Gastroesophageal sphincter (tissue), 4 donors: Measurements from ENCODE around the gene TBC1D7. TPM values are rescaled to one million over a fixed set of nuclear protein-coding genes. Genes with fewer than 3 reads are reported as not detected.

Source experiments
- ATAC-seq: fragments of 150-250 bp; one replicate; pipeline ENCODE4 v1.9.1; 2016; ENCODE audit warnings: mild to moderate bottlenecking, moderate library complexity
- H3K27ac ChIP-seq, 4 donors: fragments of 200-600 bp; sonication (generic) in 3 of 4; 1 replicate in 3 of 4; 2 replicates in 1 of 4; pipeline ENCODE4 v1.5.1; 2016 to 2019
- H3K27me3 ChIP-seq: fragments of 200-600 bp; sonication (generic); one replicate; pipeline ENCODE4 v1.5.1; 2019
- H3K36me3 ChIP-seq, 2 donors: fragments of 200-600 bp; sonication (generic); one replicate each; pipeline ENCODE4 v1.5.1; 2019; ENCODE audit warnings: control low read depth in 1 of 2
- H3K4me1 ChIP-seq, 3 donors: fragments of 200-600 bp; sonication (generic); 1 replicate in 2 of 3; 2 replicates in 1 of 3; pipeline ENCODE4 v1.5.1; 2016 to 2019; ENCODE audit warnings: control low read depth in 2 of 3
- H3K4me3 ChIP-seq, 2 donors: fragments of 200-600 bp; sonication (generic); one replicate each; pipeline ENCODE4 v1.5.1; 2019; ENCODE audit warnings: mild to moderate bottlenecking in 1 of 2, moderate library complexity in 1 of 2
- H3K9me3 ChIP-seq, 3 donors: fragments of 200-600 bp; sonication (generic); one replicate each; pipeline ENCODE4 v1.5.1; 2017 to 2019; ENCODE audit warnings: control low read depth in 2 of 3
- CTCF ChIP-seq, 4 experiments: fragments of 200-600 bp in 2 of 4; fragments of 450-650 bp in 2 of 4; sonication (generic) in 1 of 4; IDR thresholded peaks; one replicate each; pipeline ENCODE4 v1.5.1; 2017 to 2019; ENCODE audit warnings: antibody characterized with exemption in 4 of 4, mild to moderate bottlenecking in 2 of 4, moderate library complexity in 2 of 4
- EP300 ChIP-seq: sonication (generic); formaldehyde crosslinking; IDR thresholded peaks from one replicate; pipeline ENCODE4 v1.6.1; 2017; ENCODE audit warnings: antibody characterized with exemption, mild to moderate bottlenecking
- POLR2A ChIP-seq, 2 donors: fragments of 450-650 bp; IDR thresholded peaks; one replicate each; pipeline ENCODE4 v1.6.1; 2017; ENCODE audit warnings: antibody characterized with exemption in 2 of 2, mild to moderate bottlenecking in 2 of 2, moderate library complexity in 1 of 2
- POLR2AphosphoS5 ChIP-seq: sonication (generic); formaldehyde crosslinking; IDR thresholded peaks from one replicate; pipeline ENCODE4 v1.6.1; 2017; ENCODE audit warnings: antibody characterized with exemption
- WGBS, 2 donors: methylation state at CpG; one replicate each; pipeline ENCODE4 v1.1.5; 2018; ENCODE audit warnings: low coverage in 1 of 2; 5-methylcytosine and 5-hydroxymethylcytosine counted together
- total RNA-seq, 4 donors: library from RNA; depleted of rRNA; stranded (reverse); fragments of >200 nt; gene quantifications; one replicate each; pipeline ENCODE4 v1.1.0, GENCODE V29; 2016

TBC1D7 gene
- total RNA-seq, 4 donors from 2014 or later, result 5.1 to 14.5 (median 7.3) TPM

GRCh38 chr6:13370623-13371022, 42.3 kb upstream of the TBC1D7 start:
- Histone ChIP-seq H3K27ac (no peak overlapping the region), H3K4me3 (no peak overlapping the region), H3K36me3 (peaks cover 0 to 2% of the 10 kb centered on the region in 2 donors), H3K9me3 (no peaks in the 10 kb centered on the region), H3K4me1 (peaks cover 0 to 11% (median 0%) of the 10 kb centered on the region in 3 donors), H3K27me3 (no peaks in the 10 kb centered on the region)
- 90 to 100% methylated on average over 1 to 4 of the region's 5 CpGs for WGBS, 2 donors
- TF ChIP-seq CTCF (IDR thresholded peaks at IDR 0.05), result no peak
- no peak for TF ChIP-seq POLR2AphosphoS5
- no peak for TF ChIP-seq POLR2A (IDR thresholded peaks at IDR 0.05)
- no peak for TF ChIP-seq EP300
- no peak for ATAC-seq

GRCh38 chr6:13369591-13369990, 41.3 kb upstream of the TBC1D7 start:
- Histone ChIP-seq H3K9me3 (no peaks in the 10 kb centered on the region), H3K36me3 (peaks cover 0 to 12% of the 10 kb centered on the region in 2 donors), H3K27me3 (no peaks in the 10 kb centered on the region), H3K27ac (no peak overlapping the region), H3K4me1 (peaks cover 0 to 11% (median 0%) of the 10 kb centered on the region in 3 donors), H3K4me3 (no peak overlapping the region)
- no peak for TF ChIP-seq POLR2AphosphoS5
- TF ChIP-seq EP300, result no peak
- no peak for TF ChIP-seq POLR2A (IDR thresholded peaks at IDR 0.05)
- TF ChIP-seq CTCF (IDR thresholded peaks at IDR 0.05), result no peak
- no peak for ATAC-seq
- WGBS, 2 donors, result 50 to 100% methylated on average over 1 of the region's 1 CpG

GRCh38 chr6:13368731-13369115, 40.4 kb upstream of the TBC1D7 start:
- no peak for TF ChIP-seq CTCF (IDR thresholded peaks at IDR 0.05)
- no peak for TF ChIP-seq POLR2A (IDR thresholded peaks at IDR 0.05)
- H3K36me3 ChIP-seq, result peaks cover 0 to 20% of the 10 kb centered on the region in 2 donors

GRCh38 chr6:13368079-13368730, 39.9 kb upstream of the TBC1D7 start:
- no peak for ATAC-seq
- Histone ChIP-seq H3K36me3 (peaks cover 0 to 20% of the 10 kb centered on the region in 2 donors), H3K4me1 (peaks cover 0 to 11% (median 0%) of the 10 kb centered on the region in 3 donors), H3K4me3 (no peak overlapping the region), H3K9me3 (no peaks in the 10 kb centered on the region), H3K27ac (peak overlapping the region in 1 of 4 donors; percentile 31), H3K27me3 (no peaks in the 10 kb centered on the region)
- WGBS, 2 donors, result 69 to 89% methylated on average over 2 to 3 of the region's 7 CpGs
- TF ChIP-seq CTCF (IDR thresholded peaks at IDR 0.05) (no peak), POLR2AphosphoS5 (no peak), EP300 (no peak), POLR2A (IDR thresholded peaks at IDR 0.05) (no peak)

More at GRCh38 chr6:13368731-13369115, 40.4 kb upstream of the TBC1D7 start:
- no peak for ATAC-seq
- Histone ChIP-seq H3K27ac (no peak overlapping the region), H3K9me3 (no peaks in the 10 kb centered on the region), H3K27me3 (no peaks in the 10 kb centered on the region), H3K4me1 (peaks cover 0 to 11% (median 0%) of the 10 kb centered on the region in 3 donors), H3K4me3 (no peak overlapping the region)

GRCh38 chr6:13367396-13367795, 39.1 kb upstream of the TBC1D7 start:
- Histone ChIP-seq H3K4me1 (peaks cover 0 to 11% (median 0%) of the 10 kb centered on the region in 3 donors), H3K27ac (no peak overlapping the region), H3K4me3 (no peak overlapping the region), H3K36me3 (peaks cover 0 to 26% of the 10 kb centered on the region in 2 donors), H3K27me3 (no peaks in the 10 kb centered on the region), H3K9me3 (no peaks in the 10 kb centered on the region)
- 67% methylated on average over 3 of the region's 3 CpGs; no CpG with 5 or more reads in 1 of the 2 donors for WGBS, 2 donors
- TF ChIP-seq POLR2AphosphoS5 (no peak), CTCF (IDR thresholded peaks at IDR 0.05) (no peak), EP300 (no peak), POLR2A (IDR thresholded peaks at IDR 0.05) (no peak)
- ATAC-seq, result no peak
